ENCODE measurements around the gene C3. TPM values are rescaled to one million over a fixed set of nuclear protein-coding genes. Genes with fewer than 3 reads are reported as not detected.

C3 gene
- polyA plus RNA-seq, 3 donors = 2.4 to 5.3 (median 3.2) TPM

GRCh38 chr19:6768236-6768785 lies 47.9 kb upstream of the C3 start:
- Histone ChIP-seq H3K4me3 (replicated peaks in 1 of 3; ENCODE audit: low read depth in 2 of 3, low read length in 3 of 3) (peak overlapping the region in 2 of 3 experiments; percentile 37 to 74), H2AFZ (ENCODE audit: insufficient read depth, low read depth, low read length, poor library complexity, severe bottlenecking) (peak overlapping the region; percentile 51), H3K79me2 (ENCODE audit: insufficient read depth, low read length) (peaks cover 14% of the 10 kb centered on the region), H3K36me3 (replicated peaks in 1 of 2; ENCODE audit: control insufficient read depth in 1 of 2, insufficient read depth in 2 of 2, low read length in 2 of 2) (no peaks in the 10 kb centered on the region), H3K27ac (ENCODE audit: low read depth in 1 of 2, low read length in 2 of 2) (peak overlapping the region; percentile 30 to 70), H3K27me3 (ENCODE audit: control insufficient read depth in 2 of 2, insufficient read depth in 2 of 2, low read length in 2 of 2) (peaks cover 0 to 13% of the 10 kb centered on the region in 2 donors), H3K4me1 (ENCODE audit: control insufficient read depth in 1 of 2, insufficient read depth in 2 of 2, low read length in 2 of 2) (peaks cover 28 to 50% of the 10 kb centered on the region in 2 donors), H4K20me1 (ENCODE audit: insufficient read depth, low read length) (peaks cover 8% of the 10 kb centered on the region), H3K9ac (ENCODE audit: insufficient read depth, low read length, poor library complexity, severe bottlenecking) (peak overlapping the region; percentile 51), H3K9me3 (replicated peaks in 1 of 2; ENCODE audit: control insufficient read depth in 1 of 2, insufficient read depth in 1 of 2, low read length in 2 of 2) (no peaks in the 10 kb centered on the region), H3K4me2 (replicated peaks; ENCODE audit: extremely low read depth, low read length, poor library complexity, severe bottlenecking) (peak overlapping the region; percentile 86)
- H3K4me3 Mint-ChIP-seq = peak overlapping the region; percentile 82 to 90
- H3K27ac Mint-ChIP-seq = peak overlapping the region; percentile 86 to 94 (median 91)
- TF ChIP-seq CTCF (IDR thresholded peaks at IDR 0.05) = no peak
- intact Hi-C loops (cut with micrococcal nuclease) = loop anchor here (5.0 to 10.0 kb wide), 2 partner anchors 39 to 254 kb away; no protein-coding TSS in a partner anchor
- 45% methylated on average over 5 of the region's 8 CpGs for WGBS (ENCODE audit: insufficient coverage)
- peaks cover 12 to 17% (median 15%) of the 10 kb centered on the region in 3 donors for H3K27me3 Mint-ChIP-seq (ENCODE audit: low read depth in 3 of 3)
- peaks cover 0 to 5% (median 2%) of the 10 kb centered on the region in 7 donors for H3K9me3 Mint-ChIP-seq
- peaks cover 44% of the 10 kb centered on the region for H3K4me1 Mint-ChIP-seq
- no peaks in the 10 kb centered on the region for H3K36me3 Mint-ChIP-seq
- DNase-seq = no peak

- TF ChIP-seq CTCF (IDR thresholded peaks at IDR 0.05) = no peak
- H3K27me3 Mint-ChIP-seq (ENCODE audit: low read depth in 3 of 3) = peaks cover 12 to 17% (median 15%) of the 10 kb centered on the region in 3 donors
- H3K4me3 Mint-ChIP-seq = peak within 1 kb of the TSS; percentile 82 to 90
- no peaks in the 10 kb centered on the region for H3K36me3 ChIP-seq (replicated peaks in 1 of 2; ENCODE audit: control insufficient read depth in 1 of 2, insufficient read depth in 2 of 2, low read length in 2 of 2)
- H3K4me2 ChIP-seq (replicated peaks; ENCODE audit: extremely low read depth, low read length, poor library complexity, severe bottlenecking) = peak within 1 kb of the TSS; percentile 86
- H3K27me3 ChIP-seq (ENCODE audit: control insufficient read depth in 2 of 2, insufficient read depth in 2 of 2, low read length in 2 of 2) = peaks cover 0 to 13% of the 10 kb centered on the region in 2 donors
- peaks cover 28 to 45% of the 10 kb centered on the region in 2 donors for H3K4me1 ChIP-seq (ENCODE audit: control insufficient read depth in 1 of 2, insufficient read depth in 2 of 2, low read length in 2 of 2)
- H3K4me3 ChIP-seq (replicated peaks in 1 of 3; ENCODE audit: low read depth in 2 of 3, low read length in 3 of 3) = peak within 1 kb of the TSS; percentile 16 to 74 (median 37)
- no peaks in the 10 kb centered on the region for H3K9me3 ChIP-seq (replicated peaks in 1 of 2; ENCODE audit: control insufficient read depth in 1 of 2, insufficient read depth in 1 of 2, low read length in 2 of 2)
- H3K27ac ChIP-seq (ENCODE audit: low read depth in 1 of 2, low read length in 2 of 2) = peak within 1 kb of the TSS; percentile 30 to 70
- peak within 1 kb of the TSS; percentile 51 for H2AFZ ChIP-seq (ENCODE audit: insufficient read depth, low read depth, low read length, poor library complexity, severe bottlenecking)
- H3K9ac ChIP-seq (ENCODE audit: insufficient read depth, low read length, poor library complexity, severe bottlenecking) = peak within 1 kb of the TSS; percentile 51
- peaks cover 7% of the 10 kb centered on the region for H3K79me2 ChIP-seq (ENCODE audit: insufficient read depth, low read length)
- no peaks in the 10 kb centered on the region for H3K36me3 Mint-ChIP-seq
- peaks cover 0 to 6% (median 2%) of the 10 kb centered on the region in 7 donors for H3K9me3 Mint-ChIP-seq
- WGBS (ENCODE audit: insufficient coverage) = 3% methylated on average over 31 of the region's 47 CpGs
- peaks cover 44% of the 10 kb centered on the region for H3K4me1 Mint-ChIP-seq
- H4K20me1 ChIP-seq (ENCODE audit: insufficient read depth, low read length) = peaks cover under 1% of the 10 kb centered on the region
- DNase-seq = peak; percentile 77 to 97 (median 78)
- peak within 1 kb of the TSS; percentile 86 to 94 (median 91) for H3K27ac Mint-ChIP-seq
- intact Hi-C loops (cut with micrococcal nuclease) = loop anchor here (5.0 to 10.0 kb wide), 2 partner anchors 40 to 253 kb away; no protein-coding TSS in a partner anchor
These were observed 47.1 kb upstream of the C3 start, which contains the start of gene SH2D3A for GRCh38 chr19:6767357-6768235. Gene SH2D3A (minus strand): TSS chr19:6767435. CDS start chr19:6763748, 3,687 bp downstream.

Data from CD14-positive monocyte (primary cell).